HG03469 (cell line): ENCODE data around the gene PCLO.

ENCODE experiments used
- ATAC-seq: cut with Tn5 transposase; IDR thresholded peaks from one replicate; pipeline ENCODE4 v1.9.1; 2021; ENCODE audit warnings: mild to moderate bottlenecking, moderate library complexity, moderate number of reproducible peaks; ENCODE audit not compliant: unreplicated experiment

The PCLO gene

DNA sequence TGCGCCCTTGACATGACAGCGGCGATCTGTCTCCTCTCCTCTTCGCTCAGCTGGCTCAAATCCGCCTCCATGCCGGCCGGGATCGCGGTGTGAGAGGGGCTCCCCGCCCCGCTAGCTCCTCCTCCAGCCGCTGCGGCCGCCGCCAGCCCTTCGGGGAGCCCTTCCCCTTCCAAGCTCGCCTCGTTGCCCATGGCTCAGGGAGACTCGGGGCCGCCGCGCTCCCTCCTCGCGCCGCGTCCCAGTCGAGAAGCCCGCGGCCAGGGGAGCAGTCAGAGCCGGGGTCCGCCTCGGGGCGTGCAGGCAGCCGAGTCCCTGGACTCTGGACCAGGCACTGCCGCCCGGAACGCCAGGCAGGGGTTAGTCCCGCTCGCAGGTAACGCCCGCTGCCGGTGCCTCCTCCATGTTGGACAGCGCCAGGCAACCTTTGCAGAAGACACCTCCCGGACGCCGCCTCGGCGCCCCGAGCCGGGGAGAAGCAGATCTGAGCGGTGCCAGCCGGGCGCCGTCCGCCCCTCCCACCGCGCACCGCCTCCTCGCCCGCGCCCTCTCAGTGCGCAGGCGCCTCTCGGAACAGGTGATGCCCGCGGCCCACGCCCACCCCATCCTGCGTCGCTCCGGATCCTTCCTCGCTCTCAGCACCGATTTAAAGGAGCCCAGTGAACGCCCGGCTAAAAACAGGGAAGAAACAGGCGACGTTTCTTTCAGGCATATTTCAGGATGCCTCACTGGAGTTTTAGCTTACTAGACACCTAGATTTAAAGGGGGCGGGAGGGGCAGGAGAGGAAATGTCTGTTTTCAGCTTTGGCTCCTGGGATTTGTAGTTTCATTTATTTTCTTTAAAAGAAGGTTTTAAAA, at the start of gene PCLO:
PCLO (minus strand) TSS at position 483 of the 855 bp plus-strand sequence; CDS start at position 191, 292 bp downstream.
- ATAC-seq: peak; percentile 83

DNA sequence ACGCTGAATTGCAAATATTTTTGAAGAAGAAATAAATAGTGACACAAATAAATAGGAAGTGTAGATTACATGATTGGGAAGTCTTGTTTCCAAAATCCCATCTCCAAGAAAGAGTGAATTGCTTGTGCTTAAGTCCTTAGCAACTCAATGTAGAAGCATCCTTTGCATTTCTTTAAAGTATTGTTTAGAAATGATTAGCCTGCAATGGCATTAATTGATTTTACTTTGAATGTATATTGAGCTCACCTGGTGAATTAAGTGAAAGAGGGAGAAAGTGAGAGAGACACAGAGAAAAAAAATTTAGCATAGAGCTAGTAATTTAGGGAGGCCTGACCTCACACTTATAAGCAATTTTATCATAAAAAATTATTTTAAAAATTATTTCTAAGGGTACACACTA, 49.0 kb upstream of the PCLO start:
- ATAC-seq: no peak

DNA sequence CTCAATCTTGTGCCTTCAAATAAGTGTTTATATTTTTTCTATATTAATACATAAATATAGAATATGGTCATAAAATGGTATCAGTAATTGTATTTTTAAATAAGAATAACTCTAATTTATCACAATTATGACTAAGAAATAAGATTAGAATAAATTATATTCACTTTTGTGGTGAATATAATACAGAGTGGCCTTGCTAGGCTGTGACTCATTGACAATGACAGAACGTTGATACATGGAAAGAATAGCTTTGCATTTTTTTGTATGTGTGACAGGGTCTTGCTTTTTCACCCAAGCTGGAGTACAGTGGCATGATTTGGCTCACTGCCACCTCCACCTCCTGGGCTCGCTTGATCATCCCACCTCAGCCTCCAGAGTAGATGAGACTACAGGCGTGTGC, 47.8 kb upstream of the PCLO start:
- no peak for ATAC-seq

GRCh38 chr7:83204715-83205114, 42.0 kb upstream of the PCLO start:
- no peak for ATAC-seq

DNA sequence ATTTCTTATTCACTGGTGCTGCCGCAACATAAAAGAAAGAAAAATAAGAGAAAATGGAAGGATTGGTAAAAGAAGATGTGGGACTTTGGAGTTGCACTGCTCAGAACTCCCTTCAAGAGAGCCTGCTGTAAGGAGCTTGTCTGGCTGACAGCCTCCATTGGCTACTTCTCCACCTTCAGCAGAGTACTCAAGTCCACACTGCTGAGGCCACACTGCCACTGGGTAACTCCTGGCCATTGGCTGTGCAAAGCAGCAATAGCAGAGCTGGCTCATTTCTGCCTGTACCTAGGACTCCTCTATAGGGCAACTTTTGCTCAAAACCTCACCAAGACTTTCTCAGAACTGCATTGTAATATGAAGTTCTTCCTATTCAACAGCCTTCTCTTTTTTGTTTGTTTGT, 38.7 kb upstream of the PCLO start:
- no peak for ATAC-seq

DNA sequence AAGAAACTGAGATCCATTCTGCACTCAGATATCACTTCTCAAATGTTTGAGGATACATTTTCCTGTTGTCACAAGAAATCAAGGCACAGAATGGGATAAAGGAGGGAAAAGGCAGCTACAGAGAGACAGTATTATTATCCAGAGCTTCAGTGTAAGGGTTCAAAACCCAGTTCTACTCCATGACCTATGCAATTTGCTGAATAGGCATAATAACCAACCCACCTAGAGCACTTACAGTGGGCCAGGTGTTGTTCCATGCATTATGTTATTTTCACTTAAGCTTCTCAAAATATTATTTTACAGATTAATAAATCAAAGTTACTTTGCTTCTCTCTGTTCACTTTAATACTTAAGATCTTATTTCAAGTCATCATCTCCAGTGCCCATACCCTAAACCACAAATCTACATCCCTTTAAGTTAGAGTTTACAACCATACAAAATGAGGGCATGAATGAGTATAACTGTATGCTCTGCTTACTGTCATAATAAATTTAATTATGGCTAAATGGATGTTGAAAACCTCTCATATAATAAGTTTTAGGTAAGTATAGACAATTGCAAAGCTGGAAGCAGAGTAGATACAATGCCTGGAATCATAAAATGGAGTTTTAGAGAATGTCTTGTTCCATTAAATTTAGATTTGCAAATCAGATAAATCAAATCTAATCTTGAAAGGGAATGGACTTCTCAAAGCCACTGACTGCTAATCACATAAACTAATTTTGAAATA, 28.1 kb upstream of the PCLO start:
- ATAC-seq: no peak

DNA sequence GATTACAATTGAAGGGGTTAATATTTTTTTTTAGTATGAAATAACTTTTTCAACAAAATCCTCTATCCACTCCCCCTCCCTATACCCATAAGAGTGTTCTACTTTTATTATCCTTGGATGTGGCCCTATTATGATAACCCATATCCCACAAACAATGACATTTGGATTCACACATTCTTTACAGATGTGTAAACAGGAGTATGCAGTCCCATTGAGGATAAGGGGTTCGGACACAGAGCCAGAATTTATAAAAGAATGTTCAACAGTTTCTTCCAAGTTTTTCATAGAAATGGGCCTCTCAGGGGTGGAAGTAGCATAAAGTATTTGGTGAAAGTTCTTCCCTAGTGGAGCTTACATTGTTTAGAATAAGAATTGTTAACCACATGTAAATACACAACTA, 16.1 kb upstream of the PCLO start:
- ATAC-seq: no peak

DNA sequence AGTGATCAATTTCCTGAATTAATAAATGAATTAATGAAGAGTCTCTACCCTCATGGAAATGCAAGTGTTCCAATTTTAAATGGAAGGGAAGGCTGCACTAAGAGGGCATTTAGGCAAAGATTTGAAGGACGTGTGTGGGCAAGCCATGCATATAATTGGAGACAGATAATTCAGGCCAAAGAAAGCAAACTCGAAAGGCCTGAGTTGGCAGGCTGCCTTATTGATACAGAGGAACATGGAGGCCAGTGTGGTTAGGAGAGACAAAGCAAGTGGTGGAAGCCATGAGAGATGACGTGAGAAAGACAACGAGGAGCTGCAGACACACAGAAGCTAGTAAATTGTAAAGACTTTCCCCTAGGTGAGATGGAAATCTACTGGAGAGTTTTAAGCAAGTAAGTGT, 15.4 kb upstream of the PCLO start:
- ATAC-seq: no peak

DNA sequence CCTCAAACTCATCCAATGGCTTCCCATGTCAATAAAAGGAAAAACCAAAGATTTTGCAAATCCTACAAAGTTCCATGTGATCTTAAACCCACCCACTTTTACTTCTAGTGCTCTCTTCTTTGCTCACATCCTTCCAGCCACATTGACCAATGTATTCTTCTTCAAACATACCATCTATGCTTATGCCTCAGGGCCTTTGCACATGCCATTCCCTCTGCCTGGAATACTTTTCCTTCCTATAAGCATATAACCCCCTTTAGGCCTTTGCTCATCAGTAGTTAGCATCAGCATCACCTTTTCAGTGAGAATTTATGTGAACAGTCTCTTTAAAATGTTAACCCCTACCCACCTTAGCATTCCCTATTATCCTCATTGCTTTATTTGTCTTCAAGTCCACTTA, 11.0 kb upstream of the PCLO start:
- ATAC-seq: no peak

- no peak for ATAC-seq
Measured at GRCh38 chr7:83166781-83167180, 4.1 kb upstream of the PCLO start.

GRCh38 chr7:83161899-83162401, 734 bp downstream of the PCLO start:
- ATAC-seq: no peak

DNA sequence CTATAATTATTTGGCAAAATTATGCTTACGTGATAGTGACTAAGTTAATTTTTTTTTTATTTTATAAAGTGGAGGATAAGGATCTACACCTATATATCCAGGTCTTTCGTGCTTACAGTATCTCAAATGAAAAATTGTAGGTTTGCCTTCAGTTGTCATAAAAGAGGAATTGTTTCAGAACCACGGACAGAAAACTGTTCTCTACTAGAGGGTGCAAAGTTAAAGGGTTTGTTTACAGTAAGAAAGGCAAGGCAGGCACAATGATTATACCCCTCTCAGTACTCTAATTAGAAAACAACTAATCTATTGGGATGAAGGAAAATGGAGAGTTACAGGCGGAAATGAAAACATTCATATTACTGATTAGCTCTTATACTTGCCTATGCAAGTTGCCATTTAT, 1.5 kb downstream of the PCLO start:
- ATAC-seq: no peak

- ATAC-seq: no peak
Measured at GRCh38 chr7:83159731-83160130, 3.0 kb downstream of the PCLO start.

- no peak for ATAC-seq
Measured at GRCh38 chr7:83156006-83156405, 6.7 kb downstream of the PCLO start.

DNA sequence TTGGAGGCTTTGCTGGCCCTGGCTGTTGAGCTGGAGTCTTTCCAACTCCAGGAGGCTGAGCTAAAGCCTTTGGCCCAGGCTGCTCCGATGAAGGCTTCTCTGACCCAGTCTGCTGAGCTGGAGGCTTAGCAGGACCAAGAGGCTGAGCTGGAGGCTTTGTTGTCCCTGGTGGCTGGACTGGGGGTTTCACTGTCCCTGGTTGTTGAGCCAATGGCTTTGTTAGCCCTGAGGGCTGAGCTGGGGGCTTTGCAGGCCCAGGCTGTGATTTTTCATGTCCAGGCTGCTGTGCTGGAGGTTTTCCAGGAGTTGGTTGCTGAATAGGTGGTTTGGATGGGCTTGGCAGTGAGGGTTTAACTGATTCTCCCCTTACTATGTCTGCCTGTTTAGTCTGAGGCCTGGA, 7.3 kb downstream of the PCLO start:
- no peak for ATAC-seq

DNA sequence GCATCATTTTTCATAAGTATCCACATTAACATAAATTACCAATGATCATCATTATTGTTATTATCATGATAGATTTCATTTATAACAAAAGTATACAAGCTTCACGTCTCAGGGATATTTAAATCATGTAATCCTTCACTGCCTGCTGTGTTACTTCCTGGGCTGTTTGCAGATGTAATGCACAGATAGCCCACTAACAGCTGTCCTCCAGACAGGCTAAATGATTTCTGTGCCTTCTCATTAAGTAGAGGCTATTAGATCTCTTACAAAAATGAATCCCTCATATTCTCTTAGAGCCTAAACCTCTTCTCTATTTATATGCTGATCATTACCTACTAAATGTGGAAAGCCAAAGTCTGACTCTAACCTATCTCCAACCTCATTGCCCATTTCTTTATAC, 9.3 kb downstream of the PCLO start:
- ATAC-seq: no peak

DNA sequence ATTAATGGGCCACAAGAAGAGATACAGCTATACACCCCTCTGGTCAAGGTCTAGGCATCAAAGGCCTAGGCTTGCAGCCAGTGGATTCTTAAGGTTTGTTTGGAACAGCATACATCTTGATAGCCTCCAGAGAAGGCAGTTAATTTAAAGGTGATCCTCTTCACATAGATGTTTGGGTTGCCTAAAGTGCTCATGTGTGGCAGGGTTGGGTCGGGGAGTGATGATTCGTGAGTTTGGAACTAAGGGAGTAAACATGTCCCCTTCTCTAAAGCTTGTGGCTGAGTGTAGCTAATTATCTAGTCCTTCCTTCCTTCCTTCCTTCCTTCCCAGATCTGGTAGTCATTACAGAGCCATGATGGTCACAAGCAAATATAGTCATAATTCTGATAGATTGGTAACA, 12.4 kb downstream of the PCLO start:
- ATAC-seq: no peak

DNA sequence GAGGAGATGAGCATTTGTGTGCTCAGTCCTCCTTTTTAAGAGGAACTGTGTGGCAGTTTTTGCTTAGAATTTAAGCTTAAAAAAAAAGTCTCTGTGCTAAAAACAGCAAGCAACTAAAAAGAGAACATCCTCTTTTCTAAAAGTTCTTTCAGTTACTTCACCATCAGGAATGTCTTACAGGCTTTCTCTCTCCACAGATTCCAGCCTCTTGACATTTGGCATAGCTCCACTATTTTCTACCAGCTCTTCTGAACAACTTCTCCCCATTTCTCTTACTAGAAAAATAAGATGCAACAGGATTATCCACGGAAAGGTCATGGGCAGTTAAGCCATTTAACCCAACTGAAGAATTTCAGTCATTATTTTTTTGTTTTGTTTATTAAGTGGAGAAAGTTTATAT, 13.2 kb downstream of the PCLO start:
- ATAC-seq: no peak

- ATAC-seq: no peak
Measured at GRCh38 chr7:83148776-83149175, 13.9 kb downstream of the PCLO start.

GRCh38 chr7:83143107-83143506, 19.6 kb downstream of the PCLO start:
- no peak for ATAC-seq

- ATAC-seq: no peak
Measured at GRCh38 chr7:83142365-83142764, 20.3 kb downstream of the PCLO start.

DNA sequence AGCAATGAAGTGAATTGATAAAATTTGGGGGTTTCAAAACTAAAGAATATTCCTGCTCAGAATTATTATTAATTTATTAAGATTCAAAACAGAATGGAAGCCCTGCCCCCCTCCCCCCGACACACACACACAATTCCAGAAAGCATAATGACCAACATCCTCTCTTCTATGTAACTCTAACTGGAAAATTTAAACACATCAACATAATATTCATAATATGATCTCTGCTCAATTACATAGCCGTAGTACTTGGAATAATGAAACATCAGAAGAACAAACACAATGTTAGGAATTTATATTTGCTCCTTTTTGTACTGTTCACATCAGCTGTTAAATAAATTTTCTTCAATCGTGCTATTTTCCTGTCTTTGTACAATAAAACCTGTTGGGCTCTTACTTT, 20.8 kb downstream of the PCLO start:
- no peak for ATAC-seq
